ENCODE data around the gene LCE2B.
A peak's percentile ranks its signal among the peaks of the same experiment; 100 is the strongest.
"Not testable (repeated sequence)": the region's sequence is repeated elsewhere in the genome, so short reads cannot be mapped to it uniquely, and the experiment has no call there.

LCE2B gene, protein sequence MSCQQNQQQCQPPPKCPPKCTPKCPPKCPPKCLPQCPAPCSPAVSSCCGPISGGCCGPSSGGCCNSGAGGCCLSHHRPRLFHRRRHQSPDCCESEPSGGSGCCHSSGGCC

GRCh38 chr1:152685823-152686222 is at the start of gene LCE2B:
Gene LCE2B (plus strand): TSS chr1:152686123. CDS start chr1:152686844, 721 bp downstream.
- DNase-seq = not testable (repeated sequence)

DNA sequence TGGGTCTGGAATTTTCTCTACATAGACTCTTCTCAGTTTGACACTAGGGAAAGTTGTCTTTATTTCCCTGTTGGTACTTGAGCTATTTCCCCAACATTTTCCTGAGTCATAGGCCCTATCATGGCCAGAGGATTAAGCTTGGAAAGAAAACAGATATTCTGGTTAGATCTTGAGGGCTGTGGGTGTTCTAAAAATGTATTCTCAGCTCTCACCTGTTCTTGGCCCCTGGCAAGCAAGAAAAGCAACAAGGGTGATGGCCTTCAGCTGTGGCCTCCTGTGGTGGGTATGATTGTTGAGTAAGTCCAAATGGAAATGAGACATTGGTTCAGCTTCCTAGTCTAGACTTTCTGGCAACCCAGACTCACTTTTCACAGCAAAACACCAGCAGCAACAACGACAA is 45.6 kb upstream of the LCE2B start:
- DNase-seq = no peak

- DNase-seq = no peak
Observed at GRCh38 chr1:152643945-152644344, 42.0 kb upstream of the LCE2B start.

DNA sequence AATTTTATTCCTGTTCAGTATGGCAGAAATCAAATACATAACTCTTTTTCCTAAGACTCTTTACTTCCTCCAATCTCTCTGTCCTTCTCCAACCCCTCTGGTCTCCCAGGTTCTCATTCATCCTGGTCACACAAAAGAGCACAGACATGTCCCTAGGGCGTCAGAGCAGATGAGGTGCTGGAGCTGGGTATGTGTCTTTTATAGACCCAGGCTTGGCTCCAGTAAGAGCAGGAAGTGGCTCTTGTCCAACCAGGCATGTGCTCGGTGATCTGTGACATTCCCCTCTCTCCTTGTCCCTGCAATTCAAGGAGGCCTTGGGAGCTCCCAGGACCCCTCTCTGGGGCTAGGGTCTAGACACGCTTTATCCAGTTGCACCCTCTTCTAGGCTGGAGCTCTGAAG is 40.8 kb upstream of the LCE2B start:
- DNase-seq = no peak

DNA sequence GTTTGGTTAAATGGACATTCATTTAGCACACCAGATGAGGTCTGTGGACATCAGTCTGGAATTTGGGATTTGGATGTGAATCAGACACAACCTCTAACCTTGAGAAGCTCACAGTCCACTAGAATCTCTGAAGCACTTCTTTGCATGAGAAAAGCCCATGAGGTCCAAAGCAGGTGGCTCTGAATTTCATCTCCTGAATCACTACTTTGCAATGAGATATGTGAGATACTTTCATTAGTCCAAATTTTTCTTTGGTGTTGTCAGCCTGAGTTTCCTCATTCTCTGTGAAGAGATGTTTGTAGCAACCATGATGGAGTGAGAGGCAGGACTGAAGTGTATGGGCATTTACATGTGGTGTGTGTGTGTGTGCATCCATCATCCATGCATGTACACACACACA is 39.3 kb upstream of the LCE2B start:
- DNase-seq = no peak

GRCh38 chr1:152654110-152654509 is 31.8 kb upstream of the LCE2B start:
- peak; percentile 30 for DNase-seq

- no peak for DNase-seq
Observed at GRCh38 chr1:152656459-152656858, 29.5 kb upstream of the LCE2B start.

DNA sequence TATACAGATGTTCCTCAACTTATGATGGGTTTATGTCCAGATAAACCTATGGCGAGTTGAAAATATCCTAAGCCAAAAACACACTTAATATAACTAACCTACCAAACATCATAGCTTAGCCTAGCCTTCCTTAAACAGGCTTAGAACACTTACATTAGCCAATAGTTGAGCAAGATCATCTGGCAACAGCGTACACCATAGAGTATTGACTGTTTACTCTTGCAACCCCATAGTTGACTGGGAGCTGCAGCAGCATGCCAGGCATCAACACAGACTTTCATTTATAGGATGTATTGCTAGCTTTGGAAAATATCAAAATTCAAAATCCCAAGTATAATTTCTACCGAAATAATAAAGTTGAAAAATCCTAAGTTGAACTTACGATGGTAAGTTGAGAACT is 28.2 kb upstream of the LCE2B start:
- DNase-seq = no peak

GRCh38 chr1:152658649-152659048 is 27.3 kb upstream of the LCE2B start:
- DNase-seq = no peak

DNA sequence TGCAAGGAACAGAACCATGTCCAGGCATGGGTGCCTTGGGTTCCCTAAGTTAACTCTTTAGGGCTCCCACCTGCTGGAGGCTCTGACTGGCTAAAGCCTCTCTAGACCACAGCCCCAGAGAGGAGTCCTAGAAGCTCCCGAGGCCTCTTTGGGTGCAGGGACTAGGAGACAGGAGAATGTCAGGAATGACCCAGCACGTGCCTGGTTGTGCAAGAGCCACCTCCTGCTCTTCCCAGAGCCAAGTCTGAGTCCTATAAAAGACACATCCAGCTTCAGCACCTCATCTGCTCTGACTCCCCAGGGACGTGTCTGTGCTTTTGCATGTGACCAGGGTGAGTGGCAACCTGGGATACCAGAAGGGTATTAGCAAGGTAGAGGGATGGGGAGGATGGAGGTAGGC is 22.8 kb upstream of the LCE2B start, which contains the start of gene LCE2D:
TSS of gene LCE2D (plus strand) at position 283 of the 400 bp plus-strand sequence. CDS start 726 bp downstream, outside the sequence.
- DNase-seq = no peak

- not testable (repeated sequence) for DNase-seq
Observed at GRCh38 chr1:152666171-152666570, 19.8 kb upstream of the LCE2B start.

DNA sequence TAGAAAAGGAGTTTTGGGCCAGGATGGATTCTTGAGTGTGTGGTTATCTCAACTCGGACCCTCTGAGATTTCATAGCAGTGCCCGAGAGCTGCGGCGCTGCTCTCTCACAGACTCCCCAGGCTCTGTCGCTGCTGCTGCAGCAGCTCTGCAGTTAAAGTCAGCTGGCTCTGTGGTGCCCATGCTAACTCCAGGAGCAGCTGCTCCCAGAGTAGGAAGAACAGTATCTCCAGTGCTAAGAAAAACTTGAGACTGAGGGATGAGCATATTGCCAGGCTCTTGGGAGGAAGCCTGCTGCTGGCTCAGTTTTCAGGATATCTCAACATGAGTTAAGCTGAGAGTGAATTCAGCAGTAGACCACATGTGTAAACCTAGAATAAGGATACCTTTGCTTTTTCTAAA is 18.3 kb upstream of the LCE2B start:
- DNase-seq = no peak

DNA sequence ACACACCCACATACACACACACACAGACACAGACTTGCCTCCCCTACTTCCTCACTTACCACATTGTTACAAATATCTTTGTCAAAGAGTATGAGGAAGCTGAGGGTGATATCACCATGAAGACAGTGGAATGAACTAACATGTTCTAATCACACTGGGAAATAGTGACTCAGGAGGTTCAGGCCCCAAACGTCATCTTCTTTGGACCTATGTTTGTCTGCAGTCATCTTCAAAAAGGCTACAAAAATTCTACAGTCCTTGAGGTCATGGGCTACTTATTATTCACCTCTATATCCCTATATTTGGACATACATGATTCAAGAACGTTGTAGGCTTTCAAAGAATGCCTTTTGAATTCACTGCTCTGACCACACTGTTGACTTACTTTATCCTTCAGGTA is 12.9 kb upstream of the LCE2B start:
- DNase-seq = no peak

- DNase-seq = not testable (repeated sequence)
Observed at GRCh38 chr1:152674983-152675382, 10.9 kb upstream of the LCE2B start, which contains the start of gene LCE2C. Gene LCE2C (plus strand): TSS chr1:152675279. CDS start chr1:152676016, 737 bp downstream.

GRCh38 chr1:152679459-152679858 is 6.5 kb upstream of the LCE2B start:
- DNase-seq = no peak

- DNase-seq = no peak
Observed at GRCh38 chr1:152681616-152682015, 4.3 kb upstream of the LCE2B start.

- DNase-seq = no peak
Observed at GRCh38 chr1:152683846-152684245, 2.1 kb upstream of the LCE2B start.

DNA sequence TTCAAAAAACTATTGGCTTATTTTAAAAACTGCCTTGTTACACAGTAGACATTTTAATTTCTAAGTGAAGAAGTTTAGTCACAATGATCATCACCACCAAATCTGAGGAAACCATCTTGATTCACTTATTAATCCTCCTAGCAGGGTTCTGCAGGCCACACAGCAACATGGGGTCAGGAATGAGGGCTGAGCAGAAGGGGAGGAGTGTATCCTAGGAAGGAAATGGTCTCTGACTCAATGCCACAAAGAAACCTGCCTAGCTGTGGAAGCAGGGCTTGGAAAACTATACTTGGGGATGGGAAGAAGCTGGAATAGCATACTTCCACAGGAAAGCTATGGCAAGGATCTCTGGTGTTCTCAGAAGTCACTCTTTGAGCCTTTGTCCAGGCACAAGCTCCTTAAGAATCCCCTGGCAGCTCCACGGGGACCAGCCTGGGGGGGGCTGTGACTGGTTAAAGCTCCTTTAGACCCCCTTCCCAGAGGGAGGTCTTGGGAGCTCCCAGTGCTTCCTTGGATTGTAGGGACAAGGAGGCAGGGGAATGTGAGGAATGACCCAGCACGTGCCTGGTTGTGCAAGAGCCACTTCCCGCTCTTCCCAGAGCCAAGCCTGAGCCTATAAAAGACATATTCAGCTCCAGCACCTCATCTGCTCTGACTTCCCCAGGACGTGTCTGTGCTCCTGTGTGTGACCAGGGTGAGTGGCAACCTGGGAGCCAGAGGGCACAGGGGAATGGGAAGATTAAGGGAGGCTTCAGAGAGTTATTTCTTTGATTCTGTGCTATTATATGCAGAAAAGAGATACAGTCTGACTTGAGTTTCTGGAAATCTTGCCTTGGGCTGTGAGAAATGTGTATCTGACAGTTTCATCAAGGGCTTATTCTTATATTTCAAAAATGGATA is 12.0 kb downstream of the LCE2B start, which contains the start of gene LCE2A:
TSS of gene LCE2A (plus strand) at position 645 of the 900 bp plus-strand sequence. CDS start 557 bp downstream, outside the sequence.
- DNase-seq = no peak

GRCh38 chr1:152699746-152700145 is 13.8 kb downstream of the LCE2B start:
- DNase-seq = no peak

- no peak for DNase-seq
Observed at GRCh38 chr1:152707860-152708259, 21.9 kb downstream of the LCE2B start, which contains the start of gene LCE4A. Gene LCE4A (plus strand): TSS chr1:152708160. CDS start chr1:152709076, 916 bp downstream.

- no peak for DNase-seq
Observed at GRCh38 chr1:152718238-152718637, 32.3 kb downstream of the LCE2B start.

GRCh38 chr1:152725261-152725660 is 39.3 kb downstream of the LCE2B start:
- no peak for DNase-seq

GRCh38 chr1:152728986-152729385 is 43.1 kb downstream of the LCE2B start:
- DNase-seq = no peak

- DNase-seq = no peak
Observed at GRCh38 chr1:152735648-152736047, 49.7 kb downstream of the LCE2B start.

Data from COR-L47 (cell line).